GM12878 (cell line): ENCODE results near the gene PCDHGC5. TPM values are rescaled to one million over a fixed set of nuclear protein-coding genes. Genes with fewer than 3 reads are reported as not detected.

Source experiments
- ATAC-seq: fragments of 200-7000 bp; cut with Tn5 transposase; 3 replicates; pipeline ENCODE4 v1.9.1; 2020; ENCODE audit warnings: mild to moderate bottlenecking, moderate library complexity
- BruUV-seq: library from RNA; stranded (reverse); fragments of 400-500 nt; replicated peaks from 2 replicates; lab custom pipeline; 2021; lab: Mats Ljungman, UMichigan
- CTCF ChIA-PET: fragments of 300-600 bp; sonication (Branson Sonifier 250); formaldehyde crosslinking; extraction: SDS; loops from one replicate; lab custom pipeline; 2021; ENCODE audit warnings: inconsistent platforms; lab: Yijun Ruan, JAX
- POLR2A ChIA-PET: fragments of 350-600 bp; formaldehyde crosslinking; extraction: SDS; loops from one replicate; lab custom pipeline; 2021; ENCODE audit warnings: inconsistent platforms; lab: Charles Lee
- RAD21 ChIA-PET: fragments of 300-600 bp; sonication (Branson Sonifier 250); formaldehyde crosslinking; loops from one replicate; lab custom pipeline; 2023; ENCODE audit warnings: antibody characterized with exemption; ENCODE audit not compliant: unreplicated experiment; lab: Charles Lee
- SMC1A ChIA-PET: fragments of 300-600 bp; sonication (Branson Sonifier 250); formaldehyde crosslinking; loops from one replicate; lab custom pipeline; 2023; ENCODE audit not compliant: unreplicated experiment, uncharacterized antibody; lab: Charles Lee
- DNase-seq: peaks from one replicate; pipeline ENCODE4 v3.0.0-alpha.2; 2011; ENCODE audit warnings: low read depth, low spot score
- FAIRE-seq: peaks from 3 replicates; lab custom pipeline; 2011; peaks lifted over from hg19 to GRCh38; lab: Jason Lieb, UNC
- H2AFZ ChIP-seq: 2 replicates; pipeline ENCODE4 v1.6.0; 2011; ENCODE audit warnings: low read depth, low read length, control low read depth; ENCODE audit not compliant: control insufficient read depth
- H3K27ac ChIP-seq: 2 replicates; pipeline ENCODE4 v1.5.1; 2011; ENCODE audit warnings: control low read depth; ENCODE audit not compliant: control insufficient read depth, insufficient read depth
- H3K27me3 ChIP-seq, 2 experiments: replicated peaks in 1 of 2; 2 replicates each; pipeline versions ENCODE4 v1.6.0 to v1.6.1; 2011; ENCODE audit warnings: low read length in 1 of 2; ENCODE audit not compliant: control insufficient read depth in 2 of 2, insufficient read depth in 2 of 2
- H3K36me3 ChIP-seq, 2 experiments: 2 replicates each; pipeline ENCODE4 v1.5.1; 2011; ENCODE audit warnings: low read length in 1 of 2; ENCODE audit not compliant: control insufficient read depth in 2 of 2, insufficient read depth in 2 of 2
- H3K4me1 ChIP-seq: 2 replicates; pipeline ENCODE4 v1.6.1; 2011; ENCODE audit warnings: mild to moderate bottlenecking, low read length, moderate library complexity, mixed read lengths; ENCODE audit not compliant: control insufficient read depth, insufficient read depth
- H3K4me2 ChIP-seq: 2 replicates; pipeline ENCODE4 v1.6.0; 2011; ENCODE audit warnings: control low read depth; ENCODE audit not compliant: control insufficient read depth, insufficient read depth
- H3K4me3 ChIP-seq: fragments of 200-600 bp; sonication (generic); 2 replicates; pipeline ENCODE4 v1.5.1; 2016
- H3K79me2 ChIP-seq: 2 replicates; pipeline ENCODE4 v1.6.0; 2011; ENCODE audit warnings: low read length; ENCODE audit not compliant: control insufficient read depth, insufficient read depth
- H3K9ac ChIP-seq: 2 replicates; pipeline ENCODE4 v1.8.0; 2011; ENCODE audit warnings: low read length, control low read depth, mixed read lengths; ENCODE audit not compliant: control insufficient read depth, insufficient read depth
- H3K9me3 ChIP-seq: replicated peaks from 3 replicates; pipeline ENCODE4 v1.5.1; 2011; ENCODE audit warnings: mild to moderate bottlenecking, low read length; ENCODE audit not compliant: control insufficient read depth, insufficient read depth
- H4K20me1 ChIP-seq: 2 replicates; pipeline ENCODE4 v1.6.0; 2011; ENCODE audit not compliant: control insufficient read depth, insufficient read depth
- BCL11A ChIP-seq: IDR thresholded peaks from 2 replicates; pipeline ENCODE4 v1.6.1; 2011; ENCODE audit warnings: low read depth, low read length
- EED ChIP-seq: sonication (generic); IDR thresholded peaks from 2 replicates; pipeline ENCODE4 v1.6.1; 2016; ENCODE audit warnings: antibody characterized with exemption, low read depth
- JUND ChIP-seq: IDR thresholded peaks from 2 replicates; pipeline ENCODE4 v1.6.1; 2012; ENCODE audit warnings: low read depth, mild to moderate bottlenecking, low read length, improper control_type of control experiment, moderate library complexity
- KDM1A ChIP-seq: fragments of 200-600 bp; sonication (generic); IDR thresholded peaks from 2 replicates; pipeline ENCODE4 v1.6.1; 2016; ENCODE audit warnings: borderline replicate concordance
- LARP7 ChIP-seq: fragments of 450-650 bp; IDR thresholded peaks from 2 replicates; pipeline ENCODE4 v1.6.1; 2017; ENCODE audit warnings: mild to moderate bottlenecking
- RCOR1 ChIP-seq: conservative IDR thresholded peaks from 2 replicates; pipeline ENCODE4 v1.6.1; 2012; ENCODE audit warnings: low read depth, low read length, improper control_type of control experiment
- SIX5 ChIP-seq: IDR thresholded peaks from 2 replicates; pipeline ENCODE4 v1.6.1; 2011; ENCODE audit warnings: mild to moderate bottlenecking, low read depth, low read length, moderate library complexity; ENCODE audit not compliant: severe bottlenecking
- TARDBP ChIP-seq: IDR thresholded peaks from 2 replicates; pipeline ENCODE4 v1.6.1; 2016; ENCODE audit warnings: borderline replicate concordance
- ZNF217 ChIP-seq: fragments of 450-650 bp; IDR thresholded peaks from 2 replicates; pipeline ENCODE4 v1.6.1; 2017; ENCODE audit warnings: antibody characterized with exemption, mild to moderate bottlenecking
- ZZZ3 ChIP-seq: IDR thresholded peaks from 2 replicates; pipeline ENCODE4 v1.6.1; 2011; ENCODE audit warnings: low read depth; ENCODE audit not compliant: control insufficient read depth, insufficient read length
- WGBS: methylation state at CpG from one replicate; pipeline ENCODE4 v1.1.6; 2016; ENCODE audit warnings: low lambda C conversion rate; ENCODE audit not compliant: insufficient replicate concordance, insufficient coverage; ENCODE audit errors: missing lambda C conversion rate; 5-methylcytosine and 5-hydroxymethylcytosine counted together
- in situ Hi-C: fragments of 300-500 bp; cut with MboI; formaldehyde crosslinking; loops from 9 replicates; pipeline ENCODE4 v1.14.3; 2018; ENCODE audit warnings: mixed read lengths
- intact Hi-C: fragments of 100-400 bp; cut with micrococcal nuclease; formaldehyde crosslinking; loops from one replicate; pipeline ENCODE4 v1.14.2; 2022; ENCODE audit not compliant: unreplicated experiment
- polyA plus RNA-seq, 11 experiments: library from polyadenylated mRNA; depleted of rRNA in 4 of 11; unstranded in 6 of 11; stranded (reverse) in 5 of 11; fragments of >200 nt; fragmentation: Nextera tagmentation in 4 of 11; fragmentation: Illumina TruSeq in 1 of 11; extraction: Ambion mirVana in 4 of 11; extraction: Trizol in 1 of 11; gene quantifications; 1 replicate in 1 of 11; 2 replicates in 10 of 11; pipeline versions ENCODE4 v1.2.1 to v1.2.3, GENCODE V29; 2011 to 2016; ENCODE audit warnings: inconsistent platforms in 2 of 11, missing spikeins in 2 of 11, low read depth in 1 of 11
- total RNA-seq, 4 experiments: library from RNA; depleted of rRNA in 3 of 4; stranded (reverse); fragments of >200 nt in 3 of 4; fragmentation: Illumina TruSeq in 1 of 4; extraction: Trizol in 1 of 4; gene quantifications; 2 replicates each; pipeline versions ENCODE4 v1.2.1 to v1.2.3, GENCODE V29; 2013 to 2021
- TF ChIP-seq, protein P1 (sequence below): IDR thresholded peaks from 2 replicates; pipeline ENCODE4 v1.6.1; 2012; ENCODE audit warnings: mild to moderate bottlenecking, low read depth, low read length

The PCDHGC5 gene
- total and polyA plus RNA-seq, 10 of the 15 experiments (the other 5 are each of a cell fraction or from before 2014, with no cell fraction given), result 0.05 to 0.87 (median 0.18) TPM; not detected in 2

- H3K79me2 ChIP-seq, result no peaks in the 10 kb centered on the region
- POLR2A ChIA-PET, result interaction anchor here (0.6 to 0.7 kb wide), 5 partner anchors 13 to 1295 kb away, joined by 3 to 5 read pairs (median 4); partner anchors contain the start of gene RELL2
- H4K20me1 ChIP-seq, result no peaks in the 10 kb centered on the region
- ATAC-seq (no peak), FAIRE-seq (no peak), DNase-seq (no peak)
- H2AFZ ChIP-seq, result no peak overlapping the region
- WGBS, result 60% methylated on average over 1 of the region's 1 CpG
- CTCF ChIA-PET, result interaction anchor here (1.0 to 11.2 kb wide), 11 partner anchors 10 to 115 kb away, joined by 3 to 194 read pairs (median 16); partner anchors contain the start of genes PCDHGA10, PCDHGA11, PCDHGB7 and PCDHGC3
- in situ Hi-C loops (loop anchor here (5.0 kb wide), 1 partner anchor 50 kb away; the partner anchor contains the start of gene PCDHGC3), intact Hi-C loops (no loop called here)
- no peaks in the 10 kb centered on the region for H3K27me3 ChIP-seq
- SMC1A ChIA-PET, result interaction anchor here (1.8 to 13.7 kb wide), 6 partner anchors 10 to 97 kb away, joined by 5 to 176 read pairs (median 14); partner anchors contain the start of genes PCDHGA12 and PCDHGC3
- RAD21 ChIA-PET, result interaction anchor here (0.6 to 6.1 kb wide), 5 partner anchors 16 to 112 kb away, joined by 3 to 54 read pairs (median 9); partner anchors contain the start of gene PCDHGC3
- peaks cover 43% of the 10 kb centered on the region for H3K4me1 ChIP-seq
- H3K9ac ChIP-seq, result no peak overlapping the region
- H3K27ac ChIP-seq, result no peak overlapping the region
- peaks cover 14 to 40% of the 10 kb centered on the region in 2 experiments for H3K36me3 ChIP-seq
- H3K9me3 ChIP-seq, result no peaks in the 10 kb centered on the region
- TF ChIP-seq ZZZ3 (no peak), KDM1A (no peak), BCL11A (no peak), EED (no peak), LARP7 (no peak), TARDBP (no peak), ZNF217 (no peak), RCOR1 (no peak), JUND (no peak), SIX5 (no peak)
- TF ChIP-seq, protein P1, sequence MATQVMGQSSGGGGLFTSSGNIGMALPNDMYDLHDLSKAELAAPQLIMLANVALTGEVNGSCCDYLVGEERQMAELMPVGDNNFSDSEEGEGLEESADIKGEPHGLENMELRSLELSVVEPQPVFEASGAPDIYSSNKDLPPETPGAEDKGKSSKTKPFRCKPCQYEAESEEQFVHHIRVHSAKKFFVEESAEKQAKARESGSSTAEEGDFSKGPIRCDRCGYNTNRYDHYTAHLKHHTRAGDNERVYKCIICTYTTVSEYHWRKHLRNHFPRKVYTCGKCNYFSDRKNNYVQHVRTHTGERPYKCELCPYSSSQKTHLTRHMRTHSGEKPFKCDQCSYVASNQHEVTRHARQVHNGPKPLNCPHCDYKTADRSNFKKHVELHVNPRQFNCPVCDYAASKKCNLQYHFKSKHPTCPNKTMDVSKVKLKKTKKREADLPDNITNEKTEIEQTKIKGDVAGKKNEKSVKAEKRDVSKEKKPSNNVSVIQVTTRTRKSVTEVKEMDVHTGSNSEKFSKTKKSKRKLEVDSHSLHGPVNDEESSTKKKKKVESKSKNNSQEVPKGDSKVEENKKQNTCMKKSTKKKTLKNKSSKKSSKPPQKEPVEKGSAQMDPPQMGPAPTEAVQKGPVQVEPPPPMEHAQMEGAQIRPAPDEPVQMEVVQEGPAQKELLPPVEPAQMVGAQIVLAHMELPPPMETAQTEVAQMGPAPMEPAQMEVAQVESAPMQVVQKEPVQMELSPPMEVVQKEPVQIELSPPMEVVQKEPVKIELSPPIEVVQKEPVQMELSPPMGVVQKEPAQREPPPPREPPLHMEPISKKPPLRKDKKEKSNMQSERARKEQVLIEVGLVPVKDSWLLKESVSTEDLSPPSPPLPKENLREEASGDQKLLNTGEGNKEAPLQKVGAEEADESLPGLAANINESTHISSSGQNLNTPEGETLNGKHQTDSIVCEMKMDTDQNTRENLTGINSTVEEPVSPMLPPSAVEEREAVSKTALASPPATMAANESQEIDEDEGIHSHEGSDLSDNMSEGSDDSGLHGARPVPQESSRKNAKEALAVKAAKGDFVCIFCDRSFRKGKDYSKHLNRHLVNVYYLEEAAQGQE, result no peak
- H3K4me2 ChIP-seq, result no peak overlapping the region
- H3K4me3 ChIP-seq, result no peak overlapping the region
- no TSS peak for BruUV-seq
Measured at GRCh38 chr5:141527426-141527825, 38.5 kb downstream of the PCDHGC5 start.
